ENCODE measurements around the gene HOGA1. TPM values are rescaled to one million over a fixed set of nuclear protein-coding genes. Genes with fewer than 3 reads are reported as not detected.
"Not testable (repeated sequence)": the region's sequence is repeated elsewhere in the genome, so short reads cannot be mapped to it uniquely, and the experiment has no call there.

The HOGA1 gene
- total and polyA plus RNA-seq, 8 donors = 0.85 to 2.2 (median 1.3) TPM

DNA sequence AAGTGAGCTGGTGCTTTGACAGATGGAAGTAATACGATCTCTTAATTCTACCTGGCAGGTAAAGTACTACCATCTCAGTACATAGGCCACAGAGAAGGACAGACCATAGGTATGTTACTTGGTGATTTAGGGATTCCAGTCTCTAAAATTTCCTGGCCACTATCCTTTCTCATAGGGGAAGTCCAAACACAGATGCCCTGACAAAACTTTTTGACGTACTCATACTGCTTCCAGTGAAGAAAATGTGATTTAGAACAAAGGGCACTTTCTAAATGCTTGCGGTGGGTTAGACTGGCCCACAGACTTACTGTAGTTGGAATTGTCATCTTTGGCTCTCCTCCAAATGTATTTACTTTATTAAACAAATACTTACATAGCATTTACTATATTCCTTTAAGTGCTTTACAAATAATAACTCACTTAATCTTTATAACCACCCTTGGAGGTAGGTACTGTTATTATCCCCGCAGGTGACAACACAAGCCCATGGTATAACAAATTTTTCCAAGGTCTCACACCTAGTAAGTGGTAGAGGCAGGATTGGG is 59.3 kb downstream of the HOGA1 start:
- no peak for DNase-seq
- H3K9me3 ChIP-seq = no peaks in the 10 kb centered on the region

DNA sequence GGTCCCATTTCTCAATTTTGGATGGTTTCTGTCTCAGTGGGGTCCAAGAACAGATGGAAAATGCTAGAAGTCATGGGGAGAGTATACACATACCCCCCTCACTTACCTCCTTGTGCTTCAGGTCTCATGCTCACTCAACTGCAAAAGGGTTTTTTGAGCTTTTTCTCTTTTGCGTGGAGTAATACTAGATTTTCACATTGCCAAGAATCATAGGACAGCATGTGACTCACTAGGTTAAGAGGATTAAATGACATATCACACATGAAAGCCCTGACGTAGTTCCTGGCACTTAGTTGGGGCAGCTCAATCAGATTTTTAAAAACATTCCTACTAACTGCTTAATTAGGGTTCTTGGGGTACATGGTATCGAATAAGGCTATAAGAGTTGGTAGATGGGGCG is 60.7 kb downstream of the HOGA1 start:
- H3K4me1 ChIP-seq = peaks cover 22 to 53% of the 10 kb centered on the region in 2 donors
- H3K27ac ChIP-seq = no peak overlapping the region
- H3K27me3 ChIP-seq = peaks cover 0 to 10% of the 10 kb centered on the region in 2 donors
- H3K36me3 ChIP-seq = peaks cover 0 to 24% of the 10 kb centered on the region in 2 donors
- TF ChIP-seq, protein P1, sequence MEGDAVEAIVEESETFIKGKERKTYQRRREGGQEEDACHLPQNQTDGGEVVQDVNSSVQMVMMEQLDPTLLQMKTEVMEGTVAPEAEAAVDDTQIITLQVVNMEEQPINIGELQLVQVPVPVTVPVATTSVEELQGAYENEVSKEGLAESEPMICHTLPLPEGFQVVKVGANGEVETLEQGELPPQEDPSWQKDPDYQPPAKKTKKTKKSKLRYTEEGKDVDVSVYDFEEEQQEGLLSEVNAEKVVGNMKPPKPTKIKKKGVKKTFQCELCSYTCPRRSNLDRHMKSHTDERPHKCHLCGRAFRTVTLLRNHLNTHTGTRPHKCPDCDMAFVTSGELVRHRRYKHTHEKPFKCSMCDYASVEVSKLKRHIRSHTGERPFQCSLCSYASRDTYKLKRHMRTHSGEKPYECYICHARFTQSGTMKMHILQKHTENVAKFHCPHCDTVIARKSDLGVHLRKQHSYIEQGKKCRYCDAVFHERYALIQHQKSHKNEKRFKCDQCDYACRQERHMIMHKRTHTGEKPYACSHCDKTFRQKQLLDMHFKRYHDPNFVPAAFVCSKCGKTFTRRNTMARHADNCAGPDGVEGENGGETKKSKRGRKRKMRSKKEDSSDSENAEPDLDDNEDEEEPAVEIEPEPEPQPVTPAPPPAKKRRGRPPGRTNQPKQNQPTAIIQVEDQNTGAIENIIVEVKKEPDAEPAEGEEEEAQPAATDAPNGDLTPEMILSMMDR (IDR thresholded peaks at IDR 0.05) = no peak
- DNase-seq = no peak
- no peak overlapping the region for H3K4me3 ChIP-seq
- intact Hi-C loops (cut with DNase I) = no loop called here
- ATAC-seq = no peak
- H3K9me3 ChIP-seq = no peaks in the 10 kb centered on the region

More for the DNA sequence above, 59.3 kb downstream of the HOGA1 start:
- Histone ChIP-seq H3K36me3 (peaks cover 0 to 24% of the 10 kb centered on the region in 2 donors), H3K27me3 (peaks cover 0 to 10% of the 10 kb centered on the region in 2 donors), H3K27ac (no peak overlapping the region), H3K4me3 (no peak overlapping the region), H3K4me1 (peaks cover 9 to 39% of the 10 kb centered on the region in 2 donors)
- ATAC-seq = no peak
- TF ChIP-seq, protein P1 (IDR thresholded peaks at IDR 0.05) = no peak
- intact Hi-C loops (cut with DNase I) = no loop called here

DNA sequence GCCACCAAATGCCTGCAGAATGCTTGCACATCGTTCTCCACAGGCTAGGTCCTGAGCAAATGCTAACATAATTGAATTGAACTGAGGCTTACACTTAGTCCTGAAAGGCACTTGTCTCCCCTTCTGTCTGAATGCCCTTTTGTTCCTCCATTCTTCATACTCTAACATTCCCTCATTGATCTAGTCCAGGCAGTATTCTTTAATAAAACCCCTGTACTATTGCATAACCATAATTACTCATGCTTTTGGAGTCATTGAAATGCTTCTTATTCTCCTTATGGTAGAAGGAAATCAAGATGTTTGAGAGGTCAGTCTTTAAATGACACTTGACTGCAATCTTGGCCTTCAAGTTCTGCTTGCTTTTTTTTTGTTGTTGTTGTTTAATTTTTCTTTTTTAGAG is 63.4 kb downstream of the HOGA1 start:
- H3K27ac ChIP-seq = peak overlapping the region; percentile 83 to 84
- H3K27me3 ChIP-seq = no peaks in the 10 kb centered on the region
- intact Hi-C loops (cut with DNase I) = no loop called here
- H3K36me3 ChIP-seq = peaks cover 0 to 38% of the 10 kb centered on the region in 2 donors
- H3K9me3 ChIP-seq = no peaks in the 10 kb centered on the region
- no peak for DNase-seq
- no peak overlapping the region for H3K4me3 ChIP-seq
- ATAC-seq = peak; percentile 54
- TF ChIP-seq, protein P1 (IDR thresholded peaks at IDR 0.05) = no peak
- peaks cover 18 to 59% of the 10 kb centered on the region in 2 donors for H3K4me1 ChIP-seq

DNA sequence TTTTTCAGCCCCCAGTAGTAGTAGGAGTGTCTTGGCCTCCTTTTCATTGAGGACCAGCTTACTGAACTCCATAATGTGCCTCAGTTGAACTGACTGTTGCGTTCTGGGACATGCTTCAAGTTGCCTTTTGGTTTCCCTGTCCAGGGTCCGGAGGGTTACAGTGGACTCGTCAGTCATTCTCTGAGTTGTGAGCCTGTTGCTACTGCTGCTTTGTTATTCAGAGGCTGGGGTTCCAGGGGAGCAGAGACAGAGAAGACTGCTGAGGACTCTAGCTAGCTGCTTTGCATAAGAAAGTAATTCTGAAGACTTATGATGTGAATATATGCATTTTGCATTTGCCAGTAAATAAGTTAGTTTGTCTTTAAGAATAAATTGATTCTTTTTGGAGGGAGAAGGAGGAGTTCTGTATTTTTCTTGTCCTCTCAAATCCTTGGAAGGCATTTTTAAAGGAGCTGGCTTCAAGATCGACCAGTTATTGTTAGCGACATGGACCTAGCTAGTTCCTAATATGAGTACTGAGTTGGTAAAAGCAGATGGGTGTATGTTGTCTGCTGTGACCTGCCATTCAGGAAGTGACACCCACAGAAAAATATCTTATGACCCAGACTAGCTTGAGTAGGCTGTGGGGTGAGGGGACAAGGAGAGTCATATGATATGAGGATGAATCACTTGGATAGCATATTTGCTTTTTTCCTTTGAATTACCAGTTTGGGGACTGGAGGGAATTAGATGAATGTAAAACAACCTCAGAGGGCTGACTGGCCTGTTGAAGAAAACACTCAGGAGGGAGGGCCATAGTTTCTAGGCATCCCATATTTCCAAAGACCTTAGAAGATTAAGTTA is 64.6 kb downstream of the HOGA1 start:
- intact Hi-C loops (cut with DNase I) = no loop called here
- TF ChIP-seq, protein P1 (IDR thresholded peaks at IDR 0.05) = no peak
- Histone ChIP-seq H3K4me3 (no peak overlapping the region), H3K27ac (peak overlapping the region; percentile 83 to 84), H3K36me3 (peaks cover 0 to 50% of the 10 kb centered on the region in 2 donors), H3K27me3 (no peaks in the 10 kb centered on the region), H3K9me3 (no peaks in the 10 kb centered on the region), H3K4me1 (peaks cover 18 to 55% of the 10 kb centered on the region in 2 donors)
- peak in 1 of 4 donors; percentile 41 for DNase-seq
- ATAC-seq = peak; percentile 85

DNA sequence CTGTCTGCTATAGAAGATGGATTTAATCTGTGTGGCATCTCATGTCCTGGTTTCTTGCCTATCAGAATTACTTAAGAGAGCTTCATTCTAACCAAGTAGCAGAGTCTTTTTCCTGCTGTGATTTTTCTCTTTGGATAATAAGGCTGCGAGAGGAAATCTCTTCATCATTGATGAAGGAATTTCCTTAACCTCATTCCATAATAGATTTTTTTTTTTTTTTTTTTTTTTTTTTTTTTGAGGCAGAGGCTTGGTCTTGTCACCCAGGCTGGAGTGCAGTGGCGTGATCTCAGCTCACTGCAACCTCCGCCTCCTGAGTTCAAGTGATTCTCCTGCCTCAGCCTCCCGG is 65.2 kb downstream of the HOGA1 start:
- peaks cover 18 to 55% of the 10 kb centered on the region in 2 donors for H3K4me1 ChIP-seq
- intact Hi-C loops (cut with DNase I); H3K27me3 ChIP-seq; ATAC-seq; H3K9me3 ChIP-seq; DNase-seq; H3K4me3 ChIP-seq: not testable (repeated sequence)
- H3K36me3 ChIP-seq = peaks cover 0 to 50% of the 10 kb centered on the region in 2 donors
- H3K27ac ChIP-seq = peak overlapping the region; percentile 83 to 84

All from left lung (tissue), 10 donors.